Mucosa of descending colon (tissue), 3 donors: ENCODE data around the gene AHCYL2. TPM values are rescaled to one million over a fixed set of nuclear protein-coding genes. Genes with fewer than 3 reads are reported as not detected.

Experiments used
- ATAC-seq: fragments of 200-7000 bp; cut with Tn5 transposase; one replicate; pipeline ENCODE4 v1.9.1; 2020; ENCODE audit warnings: mild to moderate bottlenecking, moderate library complexity
- DNase-seq, 3 donors: peaks; one replicate each; pipeline ENCODE4 v3.0.0-alpha.2; 2020
- H3K36me3 ChIP-seq: fragments of 200-600 bp; one replicate; pipeline ENCODE4 v1.8.0; 2021; ENCODE audit warnings: low read depth, mild to moderate bottlenecking
- H3K4me1 ChIP-seq: fragments of 200-600 bp; one replicate; pipeline ENCODE4 v1.8.0; 2021; ENCODE audit warnings: low read depth, mild to moderate bottlenecking
- H3K4me3 ChIP-seq: fragments of 200-600 bp; one replicate; pipeline ENCODE4 v1.8.0; 2021; ENCODE audit warnings: mild to moderate bottlenecking
- H3K9me3 ChIP-seq: fragments of 200-600 bp; one replicate; pipeline ENCODE4 v1.8.0; 2021; ENCODE audit warnings: mild to moderate bottlenecking
- CTCF ChIP-seq: fragments of 200-600 bp; IDR thresholded peaks from one replicate; pipeline ENCODE4 v1.8.0; 2022; ENCODE audit warnings: antibody characterized with exemption, mild to moderate bottlenecking
- intact Hi-C, 2 donors: fragments of 100-400 bp; cut with DNase I in 1 of 2; cut with micrococcal nuclease in 1 of 2; formaldehyde crosslinking; loops; one replicate each; pipeline versions ENCODE4 v1.11.0 to v1.11.1; 2022; cut with DNase I, micrococcal nuclease
- total RNA-seq, 3 donors: library from RNA; stranded (reverse); fragmentation: NEBNext Ultra II Directional in 2 of 3; extraction: Animal tissue kit (Norgen Biotek cat#: 25700) in 2 of 3; gene quantifications; one replicate each; pipeline versions ENCODE4 v1.2.1 to v1.2.4, GENCODE V29; 2021 to 2023
- donor health status: DM: no; HTN: no; CAD: no; lungs with moderate emphysema.
- donor health status: DM: no; HTN: no; CAD: no.
- donor health status: DM: no; HTN: yes; CAD: no.

Gene AHCYL2
- total RNA-seq, 3 donors from 2014 or later = 215 to 717 (median 467) TPM

- ATAC-seq (no peak), DNase-seq (no peak)
- Histone ChIP-seq H3K4me3 (no peak overlapping the region), H3K4me1 (peaks cover 2% of the 10 kb centered on the region), H3K36me3 (no peaks in the 10 kb centered on the region), H3K9me3 (no peaks in the 10 kb centered on the region)
- intact Hi-C loops = no loop called here
- TF ChIP-seq CTCF = no peak
Observed at GRCh38 chr7:129256221-129256620, 31.4 kb downstream of the AHCYL2 start.

- intact Hi-C loops = no loop called here
- no peak for ATAC-seq
- no peak for DNase-seq
- TF ChIP-seq CTCF = no peak
- Histone ChIP-seq H3K4me1 (peaks cover 2% of the 10 kb centered on the region), H3K36me3 (no peaks in the 10 kb centered on the region), H3K4me3 (no peak overlapping the region), H3K9me3 (no peaks in the 10 kb centered on the region)
Observed at GRCh38 chr7:129257168-129257567, 32.3 kb downstream of the AHCYL2 start.

- TF ChIP-seq CTCF = no peak
- H3K9me3 ChIP-seq = no peaks in the 10 kb centered on the region
- DNase-seq (no peak), ATAC-seq (no peak)
- no peaks in the 10 kb centered on the region for H3K36me3 ChIP-seq
- intact Hi-C loops = no loop called here
- H3K4me1 ChIP-seq = peaks cover 2% of the 10 kb centered on the region
- no peak overlapping the region for H3K4me3 ChIP-seq
Observed at GRCh38 chr7:129258649-129259389, 34.0 kb downstream of the AHCYL2 start.

- DNase-seq (no peak), ATAC-seq (no peak)
- Histone ChIP-seq H3K4me1 (no peaks in the 10 kb centered on the region), H3K4me3 (no peak overlapping the region), H3K9me3 (no peaks in the 10 kb centered on the region), H3K36me3 (no peaks in the 10 kb centered on the region)
- TF ChIP-seq CTCF = no peak
- intact Hi-C loops = no loop called here
Observed at GRCh38 chr7:129262324-129262723, 37.5 kb downstream of the AHCYL2 start.

- Histone ChIP-seq H3K36me3 (no peaks in the 10 kb centered on the region), H3K4me3 (no peak overlapping the region), H3K9me3 (no peaks in the 10 kb centered on the region), H3K4me1 (no peaks in the 10 kb centered on the region)
- TF ChIP-seq CTCF = no peak
- intact Hi-C loops = no loop called here
- ATAC-seq (no peak), DNase-seq (no peak)
Observed at GRCh38 chr7:129263168-129263567, 38.3 kb downstream of the AHCYL2 start.

GRCh38 chr7:129264534-129264933, 39.7 kb downstream of the AHCYL2 start:
- Histone ChIP-seq H3K36me3 (no peaks in the 10 kb centered on the region), H3K9me3 (no peaks in the 10 kb centered on the region), H3K4me1 (no peaks in the 10 kb centered on the region), H3K4me3 (no peak overlapping the region)
- intact Hi-C loops = no loop called here
- ATAC-seq (no peak), DNase-seq (no peak)
- TF ChIP-seq CTCF = no peak
